HepG2 (cell line): ENCODE results near the gene TLE1.

Experiments used
- POLR2A ChIP-seq, 2 experiments: IDR thresholded peaks; 2 replicates each; pipeline ENCODE4 v1.6.1; 2011; ENCODE audit warnings: low read depth in 2 of 2, low read length in 2 of 2, mild to moderate bottlenecking in 1 of 2, moderate library complexity in 1 of 2; ENCODE audit not compliant: insufficient read depth in 1 of 2
- ZNF788 ChIP-seq: sonication (generic); formaldehyde crosslinking; IDR thresholded peaks from 2 replicates; pipeline ENCODE4 v1.5.0; 2020; ENCODE audit warnings: mild to moderate bottlenecking, missing genetic modification reagents, borderline replicate concordance
- TF ChIP-seq, protein P1 (sequence below): sonication (generic); formaldehyde crosslinking; IDR thresholded peaks from 2 replicates; pipeline ENCODE4 v1.5.0; 2020; ENCODE audit warnings: missing genetic modification reagents, mild to moderate bottlenecking, borderline replicate concordance

GRCh38 chr9:81621785-81622259, 67.5 kb downstream of the TLE1 start:
- TF ChIP-seq POLR2A (IDR thresholded peaks at IDR 0.05; ENCODE audit: insufficient read depth in 1 of 2, low read depth in 2 of 2, low read length in 2 of 2) (no peak), ZNF788 (CRISPR knock-in tag) (no peak)
- TF ChIP-seq, protein P1, sequence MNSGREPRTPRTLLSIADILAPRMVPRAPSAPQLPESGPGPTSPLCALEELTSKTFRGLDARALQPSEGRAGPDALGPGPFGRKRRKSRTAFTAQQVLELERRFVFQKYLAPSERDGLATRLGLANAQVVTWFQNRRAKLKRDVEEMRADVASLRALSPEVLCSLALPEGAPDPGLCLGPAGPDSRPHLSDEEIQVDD (CRISPR knock-in tag) = no peak
